Right lobe of liver (tissue), 6 donors: ENCODE measurements around the gene KCNQ1OT1. TPM values are rescaled to one million over a fixed set of nuclear protein-coding genes. Genes with fewer than 3 reads are reported as not detected.
A peak's percentile ranks its signal among the peaks of the same experiment; 100 is the strongest.

ENCODE experiments used
- ATAC-seq, 4 donors: fragments of 200-7000 bp; cut with Tn5 transposase; one replicate each; pipeline ENCODE4 v1.9.1; 2020; ENCODE audit warnings: mild to moderate bottlenecking in 4 of 4, moderate library complexity in 4 of 4
- DNase-seq, 3 donors: peaks; one replicate each; pipeline ENCODE4 v3.0.0-alpha.2; 2020
- H3K27ac ChIP-seq, 3 donors: fragments of 200-600 bp; one replicate each; pipeline ENCODE4 v1.8.0; 2022
- H3K27me3 ChIP-seq, 2 donors: fragments of 200-600 bp; one replicate each; pipeline ENCODE4 v1.8.0; 2022
- H3K36me3 ChIP-seq, 4 donors: fragments of 200-600 bp; sonication (generic) in 1 of 4; one replicate each; pipeline versions ENCODE4 v1.5.1 to v1.8.0; 2017 to 2022; ENCODE audit warnings: control low read depth in 1 of 4
- H3K4me1 ChIP-seq, 4 donors: fragments of 200-600 bp; sonication (generic) in 1 of 4; one replicate each; pipeline versions ENCODE4 v1.5.1 to v1.8.0; 2017 to 2022; ENCODE audit warnings: control low read depth in 1 of 4
- H3K4me3 ChIP-seq, 3 donors: fragments of 200-600 bp; one replicate each; pipeline ENCODE4 v1.8.0; 2022
- H3K9me3 ChIP-seq, 4 donors: fragments of 200-600 bp; sonication (generic) in 1 of 4; one replicate each; pipeline versions ENCODE4 v1.5.1 to v1.8.0; 2017 to 2022; ENCODE audit warnings: control low read depth in 1 of 4
- CTCF ChIP-seq, 4 donors: fragments of 200-600 bp in 3 of 4; fragments of 450-650 bp in 1 of 4; IDR thresholded peaks; one replicate each; pipeline versions ENCODE4 v1.5.1 to v1.8.0; 2016 to 2022; ENCODE audit warnings: antibody characterized with exemption in 4 of 4, mild to moderate bottlenecking in 2 of 4
- POLR2A ChIP-seq: fragments of 450-650 bp; IDR thresholded peaks from one replicate; pipeline ENCODE4 v1.6.1; 2017; ENCODE audit warnings: antibody characterized with exemption, mild to moderate bottlenecking
- WGBS: methylation state at CpG from one replicate; pipeline ENCODE4 v1.1.6; 2018; ENCODE audit warnings: low coverage, low lambda C conversion rate; ENCODE audit not compliant: insufficient coverage; ENCODE audit errors: missing lambda C conversion rate; 5-methylcytosine and 5-hydroxymethylcytosine counted together
- intact Hi-C, 2 donors: fragments of 100-400 bp; cut with DNase I; formaldehyde crosslinking; loops; one replicate each; pipeline versions ENCODE4 v1.11.2 to v1.14.1; 2022
- total RNA-seq, 6 experiments: library from RNA; depleted of rRNA in 2 of 6; stranded (reverse); fragments of >200 nt in 2 of 6; fragmentation: NEBNext Ultra II Directional in 3 of 6; extraction: Animal tissue kit (Norgen Biotek cat#: 25700) in 3 of 6; gene quantifications; one replicate each; pipeline versions ENCODE4 v1.1.0 to v1.2.4, GENCODE V29; 2016 to 2023
- donor health status: DM: no; HTN: yes; CAD: no.
- donor health status: DM: no; HTN: no; CAD: no.
- donor health status: DM: no; HTN: no; CAD: no.
- donor health status: DM: no; HTN: yes; CAD: no.
- donor health status: DM: no; HTN: yes; CAD: no.

Gene KCNQ1OT1
- total RNA-seq, 6 experiments from 2014 or later, result 0.37 to 1.7 (median 0.60) TPM

- no peaks in the 10 kb centered on the region for H3K36me3 ChIP-seq
- WGBS, result 76% methylated on average over 9 of the region's 32 CpGs
- H3K9me3 ChIP-seq, result no peaks in the 10 kb centered on the region
- H3K27me3 ChIP-seq, result no peaks in the 10 kb centered on the region
- ATAC-seq, result no peak
- peak in 1 of 3 donors; percentile 49 for DNase-seq
- H3K27ac ChIP-seq, result no peak overlapping the region
- intact Hi-C loops, result no loop called here
- no peaks in the 10 kb centered on the region for H3K4me1 ChIP-seq
- H3K4me3 ChIP-seq, result no peak overlapping the region
- TF ChIP-seq CTCF (IDR thresholded peaks at IDR 0.05), result no peak
- TF ChIP-seq POLR2A, result no peak
Observed at GRCh38 chr11:2734181-2735052, 34.6 kb upstream of the KCNQ1OT1 start.

GRCh38 chr11:2732940-2733628 lies 33.3 kb upstream of the KCNQ1OT1 start:
- intact Hi-C loops, result no loop called here
- peak in 1 of 3 donors; percentile 39 for DNase-seq
- WGBS, result 87% methylated on average over 6 of the region's 12 CpGs

GRCh38 chr11:2732261-2732939 lies 32.6 kb upstream of the KCNQ1OT1 start:
- ATAC-seq, result no peak
- no peak overlapping the region for H3K27ac ChIP-seq
- intact Hi-C loops, result no loop called here
- DNase-seq, result no peak
- no peaks in the 10 kb centered on the region for H3K9me3 ChIP-seq
- no CpG with 5 or more reads among the region's 32 CpGs for WGBS
- H3K36me3 ChIP-seq, result no peaks in the 10 kb centered on the region
- TF ChIP-seq POLR2A (no peak), CTCF (IDR thresholded peaks at IDR 0.05) (no peak)
- H3K4me1 ChIP-seq, result no peaks in the 10 kb centered on the region
- H3K27me3 ChIP-seq, result no peaks in the 10 kb centered on the region
- H3K4me3 ChIP-seq, result no peak overlapping the region

More at GRCh38 chr11:2732940-2733628, 33.3 kb upstream of the KCNQ1OT1 start:
- H3K27ac ChIP-seq, result no peak overlapping the region
- TF ChIP-seq CTCF (IDR thresholded peaks at IDR 0.05), result no peak
- TF ChIP-seq POLR2A, result no peak
- no peak overlapping the region for H3K4me3 ChIP-seq
- no peaks in the 10 kb centered on the region for H3K36me3 ChIP-seq
- no peaks in the 10 kb centered on the region for H3K9me3 ChIP-seq
- no peak for ATAC-seq
- no peaks in the 10 kb centered on the region for H3K27me3 ChIP-seq
- H3K4me1 ChIP-seq, result no peaks in the 10 kb centered on the region

- no peaks in the 10 kb centered on the region for H3K9me3 ChIP-seq
- ATAC-seq, result no peak
- no peak overlapping the region for H3K4me3 ChIP-seq
- 75% methylated on average over 5 of the region's 28 CpGs for WGBS
- no peaks in the 10 kb centered on the region for H3K27me3 ChIP-seq
- no peak for DNase-seq
- H3K4me1 ChIP-seq, result no peaks in the 10 kb centered on the region
- no peaks in the 10 kb centered on the region for H3K36me3 ChIP-seq
- intact Hi-C loops, result no loop called here
- H3K27ac ChIP-seq, result no peak overlapping the region
- TF ChIP-seq POLR2A, result no peak
- TF ChIP-seq CTCF (IDR thresholded peaks at IDR 0.05), result no peak
Observed at GRCh38 chr11:2731130-2732125, 31.6 kb upstream of the KCNQ1OT1 start.
